OCI-LY1 (cell line): ENCODE measurements around the gene GOT1.

ENCODE experiments used
- EZH2 ChIP-seq: fragments of 200-600 bp; sonication (generic), shearing (Covaris generic); IDR thresholded peaks from 2 replicates; pipeline ENCODE4 v1.8.0; 2017; ENCODE audit warnings: borderline replicate concordance, mixed run types, mild to moderate bottlenecking, antibody characterized with exemption, low read length, moderate library complexity, mixed read lengths
- TF ChIP-seq, protein P1 (sequence below): fragments of 200-600 bp; sonication (generic), shearing (Covaris generic); IDR thresholded peaks from 2 replicates; pipeline ENCODE4 v1.5.1; 2017; ENCODE audit warnings: mild to moderate bottlenecking, antibody characterized with exemption, low read length, moderate library complexity, mixed read lengths

DNA sequence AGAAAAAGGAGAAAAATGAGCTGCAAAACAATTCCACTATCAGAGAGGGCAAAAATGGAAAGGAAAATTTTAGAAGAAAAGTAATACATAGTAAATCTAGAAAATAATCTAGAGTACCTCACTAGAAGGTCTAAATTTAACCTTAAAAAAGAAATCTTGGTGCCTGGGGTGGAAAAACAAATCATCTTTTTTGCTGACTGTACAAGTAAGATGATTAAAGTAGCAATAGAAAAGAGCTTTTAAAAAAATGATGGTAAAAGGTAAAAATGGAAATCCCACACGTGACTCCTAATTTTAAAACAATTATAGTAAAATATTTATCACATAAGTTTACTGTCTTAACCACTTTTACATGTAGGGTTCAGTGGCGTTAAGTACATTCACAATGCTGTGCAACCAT lies 28.8 kb upstream of the GOT1 start:
- TF ChIP-seq, protein P1, sequence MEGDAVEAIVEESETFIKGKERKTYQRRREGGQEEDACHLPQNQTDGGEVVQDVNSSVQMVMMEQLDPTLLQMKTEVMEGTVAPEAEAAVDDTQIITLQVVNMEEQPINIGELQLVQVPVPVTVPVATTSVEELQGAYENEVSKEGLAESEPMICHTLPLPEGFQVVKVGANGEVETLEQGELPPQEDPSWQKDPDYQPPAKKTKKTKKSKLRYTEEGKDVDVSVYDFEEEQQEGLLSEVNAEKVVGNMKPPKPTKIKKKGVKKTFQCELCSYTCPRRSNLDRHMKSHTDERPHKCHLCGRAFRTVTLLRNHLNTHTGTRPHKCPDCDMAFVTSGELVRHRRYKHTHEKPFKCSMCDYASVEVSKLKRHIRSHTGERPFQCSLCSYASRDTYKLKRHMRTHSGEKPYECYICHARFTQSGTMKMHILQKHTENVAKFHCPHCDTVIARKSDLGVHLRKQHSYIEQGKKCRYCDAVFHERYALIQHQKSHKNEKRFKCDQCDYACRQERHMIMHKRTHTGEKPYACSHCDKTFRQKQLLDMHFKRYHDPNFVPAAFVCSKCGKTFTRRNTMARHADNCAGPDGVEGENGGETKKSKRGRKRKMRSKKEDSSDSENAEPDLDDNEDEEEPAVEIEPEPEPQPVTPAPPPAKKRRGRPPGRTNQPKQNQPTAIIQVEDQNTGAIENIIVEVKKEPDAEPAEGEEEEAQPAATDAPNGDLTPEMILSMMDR = no peak
- TF ChIP-seq EZH2 = no peak
